Gastrocnemius medialis (tissue), 4 donors: Measurements from ENCODE around the gene ATP9B. TPM values are rescaled to one million over a fixed set of nuclear protein-coding genes. Genes with fewer than 3 reads are reported as not detected.

Experiments used
- ATAC-seq, 2 donors: fragments of 150-250 bp; one replicate each; pipeline ENCODE4 v1.9.1; 2016
- DNase-seq, 2 donors: peaks; one replicate each; pipeline ENCODE4 v3.0.0-alpha.2; 2019
- H3K27ac ChIP-seq, 4 donors: fragments of 200-600 bp; sonication (generic); 1 replicate in 1 of 4; 2 replicates in 3 of 4; pipeline ENCODE4 v1.5.1; 2016 to 2018; ENCODE audit warnings: mild to moderate bottlenecking in 2 of 4, moderate library complexity in 1 of 4
- H3K27me3 ChIP-seq, 3 donors: fragments of 200-600 bp; sonication (generic) in 2 of 3; 1 replicate in 1 of 3; 2 replicates in 2 of 3; pipeline versions ENCODE4 v1.5.1 to v1.6.0; 2016 to 2019; ENCODE audit warnings: mild to moderate bottlenecking in 1 of 3, moderate library complexity in 1 of 3
- H3K36me3 ChIP-seq, 2 donors: fragments of 200-600 bp; sonication (generic) in 1 of 2; one replicate each; pipeline ENCODE4 v1.5.1; 2017 to 2018
- H3K4me1 ChIP-seq, 2 donors: fragments of 200-600 bp; sonication (generic) in 1 of 2; one replicate each; pipeline ENCODE4 v1.5.1; 2016 to 2017; ENCODE audit warnings: mild to moderate bottlenecking in 2 of 2
- H3K4me3 ChIP-seq, 4 donors: fragments of 200-600 bp; sonication (generic) in 3 of 4; 1 replicate in 1 of 4; 2 replicates in 3 of 4; pipeline ENCODE4 v1.5.1; 2016 to 2019; ENCODE audit warnings: mild to moderate bottlenecking in 2 of 4
- H3K9me3 ChIP-seq, 3 donors: fragments of 200-600 bp; sonication (generic) in 2 of 3; 1 replicate in 1 of 3; 2 replicates in 2 of 3; pipeline ENCODE4 v1.5.1; 2016 to 2019
- CTCF ChIP-seq, 5 experiments: fragments of 450-650 bp in 3 of 5; fragments of 200-600 bp in 2 of 5; sonication (generic) in 2 of 5; IDR thresholded peaks in 4 of 5; conservative IDR thresholded peaks in 1 of 5; 1 replicate in 4 of 5; 2 replicates in 1 of 5; pipeline ENCODE4 v1.5.1; 2016 to 2019; ENCODE audit warnings: antibody characterized with exemption in 5 of 5, mild to moderate bottlenecking in 3 of 5, moderate library complexity in 3 of 5
- POLR2A ChIP-seq, 2 donors: fragments of 450-650 bp; IDR thresholded peaks; one replicate each; pipeline ENCODE4 v1.6.1; 2017; ENCODE audit warnings: antibody characterized with exemption in 2 of 2, mild to moderate bottlenecking in 2 of 2, moderate library complexity in 2 of 2
- in situ Hi-C, 4 donors: fragments of 200-750 bp; cut with MboI; loops; one replicate each; pipeline versions ENCODE4 v1.15.0 to v1.8.0; 2017; ENCODE audit warnings: low sequenced_read_pairs in 4 of 4
- intact Hi-C: fragments of 100-400 bp; cut with DNase I; formaldehyde crosslinking; loops from one replicate; pipeline ENCODE4 v1.15.1; 2023; ENCODE audit warnings: low total_unique reads
- total RNA-seq, 4 donors: library from RNA; depleted of rRNA; stranded (reverse); fragments of >200 nt; gene quantifications; one replicate each; pipeline versions ENCODE4 v1.1.0 to v1.2.3, GENCODE V29; 2016

ATP9B gene
- total RNA-seq, 4 donors from 2014 or later: 9.9 to 33.6 (median 18.6) TPM

- TF ChIP-seq POLR2A (IDR thresholded peaks at IDR 0.05) (no peak), CTCF (IDR thresholded peaks at IDR 0.05 in 4 of 5, conservative IDR thresholded peaks at IDR 0.05 in 1 of 5) (no peak)
- DNase-seq: no peak
- in situ Hi-C loops (no loop called here), intact Hi-C loops (loop anchor here (2.0 kb wide), 1 partner anchor 19 kb away; no protein-coding TSS in a partner anchor)
- no peak for ATAC-seq
- Histone ChIP-seq H3K27me3 (no peaks in the 10 kb centered on the region), H3K27ac (peak overlapping the region in 2 of 4 donors; percentile 21 to 48), H3K4me3 (no peak overlapping the region), H3K4me1 (peaks cover 15 to 45% of the 10 kb centered on the region in 2 donors), H3K36me3 (peaks cover 0 to 8% of the 10 kb centered on the region in 2 donors), H3K9me3 (no peaks in the 10 kb centered on the region)
Measured at GRCh38 chr18:79423211-79424007, 354.2 kb downstream of the ATP9B start.

- Histone ChIP-seq H3K9me3 (no peaks in the 10 kb centered on the region), H3K4me1 (peaks cover 15 to 45% of the 10 kb centered on the region in 2 donors), H3K27ac (peak overlapping the region in 3 of 4 donors; percentile 21 to 48 (median 31)), H3K36me3 (peaks cover 0 to 8% of the 10 kb centered on the region in 2 donors), H3K27me3 (no peaks in the 10 kb centered on the region), H3K4me3 (no peak overlapping the region)
- in situ Hi-C loops: no loop called here
- DNase-seq (no peak), ATAC-seq (no peak)
- intact Hi-C loops: no loop called here
- TF ChIP-seq POLR2A (IDR thresholded peaks at IDR 0.05): no peak
- no peak for TF ChIP-seq CTCF (IDR thresholded peaks at IDR 0.05 in 4 of 5, conservative IDR thresholded peaks at IDR 0.05 in 1 of 5)
Measured at GRCh38 chr18:79424008-79424565, 354.9 kb downstream of the ATP9B start.

- H3K4me3 ChIP-seq: no peak overlapping the region
- no peaks in the 10 kb centered on the region for H3K27me3 ChIP-seq
- H3K9me3 ChIP-seq: no peaks in the 10 kb centered on the region
- H3K36me3 ChIP-seq: peaks cover 0 to 8% of the 10 kb centered on the region in 2 donors
- in situ Hi-C loops: no loop called here
- no peak for DNase-seq
- no peak for ATAC-seq
- peak overlapping the region in 1 of 4 donors; percentile 48 for H3K27ac ChIP-seq
- H3K4me1 ChIP-seq: peaks cover 15 to 45% of the 10 kb centered on the region in 2 donors
- TF ChIP-seq CTCF (IDR thresholded peaks at IDR 0.05 in 4 of 5, conservative IDR thresholded peaks at IDR 0.05 in 1 of 5): no peak
- no peak for TF ChIP-seq POLR2A (IDR thresholded peaks at IDR 0.05)
- intact Hi-C loops: no loop called here
Measured at GRCh38 chr18:79424880-79425568, 355.8 kb downstream of the ATP9B start.

GRCh38 chr18:79425569-79425886 lies 356.3 kb downstream of the ATP9B start:
- no peak for TF ChIP-seq POLR2A (IDR thresholded peaks at IDR 0.05)
- no peak for TF ChIP-seq CTCF (IDR thresholded peaks at IDR 0.05 in 4 of 5, conservative IDR thresholded peaks at IDR 0.05 in 1 of 5)
- Histone ChIP-seq H3K27ac (no peak overlapping the region), H3K36me3 (peaks cover 0 to 7% of the 10 kb centered on the region in 2 donors), H3K4me1 (peaks cover 15 to 45% of the 10 kb centered on the region in 2 donors), H3K9me3 (no peaks in the 10 kb centered on the region), H3K27me3 (no peaks in the 10 kb centered on the region), H3K4me3 (no peak overlapping the region)
- in situ Hi-C loops (no loop called here), intact Hi-C loops (no loop called here)
- ATAC-seq (no peak), DNase-seq (no peak)
